IgD-negative memory B cell (primary cell): Measurements from ENCODE around the gene PPP1R15B. TPM values are rescaled to one million over a fixed set of nuclear protein-coding genes. Genes with fewer than 3 reads are reported as not detected.
"Not testable (repeated sequence)": the region's sequence is repeated elsewhere in the genome, so short reads cannot be mapped to it uniquely, and the experiment has no call there.

ENCODE experiments used
- H3K27ac Mint-ChIP-seq, 3 donors: one replicate each; pipeline ENCODE4 v1.8.0; 2020 to 2022; ENCODE audit warnings: mild to moderate bottlenecking in 3 of 3, mixed read lengths in 3 of 3, moderate library complexity in 1 of 3
- H3K27me3 Mint-ChIP-seq: one replicate; pipeline ENCODE4 v1.8.0; 2021; ENCODE audit warnings: mixed read lengths
- H3K36me3 Mint-ChIP-seq: one replicate; pipeline ENCODE4 v1.8.0; 2020; ENCODE audit warnings: mild to moderate bottlenecking, mixed read lengths
- H3K4me1 Mint-ChIP-seq, 3 donors: one replicate each; pipeline ENCODE4 v1.8.0; 2020 to 2022; ENCODE audit warnings: mixed read lengths in 3 of 3, mild to moderate bottlenecking in 1 of 3
- H3K4me3 Mint-ChIP-seq, 4 donors: one replicate each; pipeline ENCODE4 v1.8.0; 2020 to 2022; ENCODE audit warnings: mild to moderate bottlenecking in 4 of 4, mixed read lengths in 4 of 4, moderate library complexity in 3 of 4
- H3K9me3 Mint-ChIP-seq, 3 donors: one replicate each; pipeline ENCODE4 v1.8.0; 2020 to 2021; ENCODE audit warnings: mixed read lengths in 3 of 3, mild to moderate bottlenecking in 1 of 3
- polyA plus RNA-seq: library from polyadenylated mRNA; unstranded; fragments of 300-500 nt; fragmentation: Illumina TruSeq; gene quantifications from one replicate; pipeline ENCODE4 v1.2.3, GENCODE V29; 2021

The PPP1R15B gene
- polyA plus RNA-seq, 1 donor from 2014 or later: 24.4 TPM

- Mint-ChIP-seq H3K27ac (peak overlapping the region in 2 of 3 donors; percentile 72 to 88), H3K9me3 (no peaks in the 10 kb centered on the region), H3K36me3 (peaks cover 6% of the 10 kb centered on the region), H3K27me3 (no peaks in the 10 kb centered on the region), H3K4me3 (peak overlapping the region in 1 of 4 donors; percentile 28), H3K4me1 (no peaks in the 10 kb centered on the region)
These were observed 26.4 kb upstream of the PPP1R15B start for GRCh38 chr1:204437796-204438570.

- Mint-ChIP-seq H3K36me3 (peaks cover 7% of the 10 kb centered on the region), H3K27me3 (no peaks in the 10 kb centered on the region), H3K4me3 (no peak overlapping the region), H3K27ac (peak overlapping the region in 1 of 3 donors; percentile 10), H3K4me1 (peaks cover 3 to 7% (median 6%) of the 10 kb centered on the region in 3 donors), H3K9me3 (no peaks in the 10 kb centered on the region)
These were observed 24.3 kb upstream of the PPP1R15B start for GRCh38 chr1:204435872-204436271.

DNA sequence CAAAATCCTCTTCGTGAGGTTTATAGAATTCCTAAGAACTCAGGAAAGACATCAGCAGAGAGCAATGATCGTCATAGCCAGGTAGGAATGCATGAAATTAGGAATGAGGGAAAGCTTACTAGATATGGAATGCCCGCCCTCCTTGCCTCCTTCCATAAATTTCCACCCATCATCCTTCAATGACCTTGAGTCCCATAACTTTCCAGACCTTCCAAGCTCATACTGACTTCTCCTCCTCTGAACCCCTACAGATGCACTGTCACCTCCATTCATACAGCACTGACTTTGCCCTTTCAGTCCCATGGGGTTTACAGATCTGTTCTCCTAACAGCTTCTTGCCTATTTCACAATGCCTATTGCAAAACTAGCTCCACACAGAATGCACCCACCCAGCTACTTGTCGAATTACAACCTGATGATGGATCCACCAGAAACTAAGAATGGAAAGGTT, 23.8 kb upstream of the PPP1R15B start:
- no peak overlapping the region for H3K4me3 Mint-ChIP-seq
- H3K9me3 Mint-ChIP-seq: no peaks in the 10 kb centered on the region
- peaks cover 7% of the 10 kb centered on the region for H3K36me3 Mint-ChIP-seq
- H3K27me3 Mint-ChIP-seq: no peaks in the 10 kb centered on the region
- peaks cover 3 to 7% (median 6%) of the 10 kb centered on the region in 3 donors for H3K4me1 Mint-ChIP-seq
- H3K27ac Mint-ChIP-seq: peak overlapping the region in 1 of 3 donors; percentile 25

DNA sequence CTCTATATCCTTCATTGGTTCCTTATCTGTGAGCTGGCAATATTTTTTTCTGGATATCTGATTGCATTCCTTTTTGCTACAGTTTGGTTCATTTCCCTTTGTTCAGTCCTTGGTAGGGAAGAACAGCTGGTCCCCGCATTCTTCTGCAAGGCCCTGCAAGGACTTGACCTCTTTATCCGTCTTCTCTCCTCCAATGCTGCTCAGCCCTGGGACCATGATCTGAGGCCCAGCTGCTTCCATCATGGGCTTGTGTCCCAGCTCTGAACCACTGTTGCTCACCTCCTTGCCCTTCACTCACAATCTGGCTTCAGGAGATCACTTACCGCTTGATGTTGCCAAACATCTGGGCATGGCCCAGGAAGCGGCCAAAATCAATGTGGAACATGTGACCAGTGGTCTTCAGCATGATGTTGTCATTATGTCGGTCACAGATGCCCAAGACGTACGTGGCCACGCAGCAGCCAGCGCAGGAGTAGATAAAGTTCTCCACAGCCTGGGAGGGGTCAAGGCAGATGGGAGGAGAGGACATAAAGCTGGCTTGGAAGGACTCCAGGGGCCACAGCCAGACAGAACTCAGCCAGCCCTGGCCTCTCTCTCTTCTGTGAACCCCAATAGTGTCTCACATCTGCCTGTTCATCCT, 22.6 kb upstream of the PPP1R15B start:
- peaks cover 3 to 7% (median 6%) of the 10 kb centered on the region in 3 donors for H3K4me1 Mint-ChIP-seq
- no peaks in the 10 kb centered on the region for H3K9me3 Mint-ChIP-seq
- H3K36me3 Mint-ChIP-seq: peaks cover 7% of the 10 kb centered on the region
- no peak overlapping the region for H3K4me3 Mint-ChIP-seq
- H3K27me3 Mint-ChIP-seq: no peaks in the 10 kb centered on the region
- no peak overlapping the region for H3K27ac Mint-ChIP-seq

DNA sequence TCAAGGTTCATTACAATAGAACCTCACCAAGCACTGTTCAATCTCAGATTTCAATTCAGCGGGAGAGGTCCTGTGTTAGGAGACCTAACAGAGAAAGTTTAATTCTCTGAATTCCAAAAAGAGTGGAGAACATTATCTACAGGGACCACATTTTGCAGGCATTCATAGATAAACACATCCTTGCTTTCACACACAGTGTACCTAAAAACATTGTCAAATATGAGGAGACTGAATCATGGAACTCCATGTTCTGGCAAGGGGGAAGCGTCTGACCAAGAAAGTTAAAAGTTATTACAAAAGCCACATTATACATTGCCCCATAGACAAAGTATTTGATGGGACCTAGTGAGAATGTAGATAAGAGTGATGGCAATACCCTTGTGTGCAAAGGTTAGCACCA, 21.1 kb upstream of the PPP1R15B start:
- Mint-ChIP-seq H3K27me3 (no peaks in the 10 kb centered on the region), H3K9me3 (no peaks in the 10 kb centered on the region), H3K36me3 (peaks cover 6% of the 10 kb centered on the region), H3K4me1 (peaks cover 3 to 7% (median 6%) of the 10 kb centered on the region in 3 donors), H3K27ac (peak overlapping the region in 1 of 3 donors; percentile 12), H3K4me3 (no peak overlapping the region)

DNA sequence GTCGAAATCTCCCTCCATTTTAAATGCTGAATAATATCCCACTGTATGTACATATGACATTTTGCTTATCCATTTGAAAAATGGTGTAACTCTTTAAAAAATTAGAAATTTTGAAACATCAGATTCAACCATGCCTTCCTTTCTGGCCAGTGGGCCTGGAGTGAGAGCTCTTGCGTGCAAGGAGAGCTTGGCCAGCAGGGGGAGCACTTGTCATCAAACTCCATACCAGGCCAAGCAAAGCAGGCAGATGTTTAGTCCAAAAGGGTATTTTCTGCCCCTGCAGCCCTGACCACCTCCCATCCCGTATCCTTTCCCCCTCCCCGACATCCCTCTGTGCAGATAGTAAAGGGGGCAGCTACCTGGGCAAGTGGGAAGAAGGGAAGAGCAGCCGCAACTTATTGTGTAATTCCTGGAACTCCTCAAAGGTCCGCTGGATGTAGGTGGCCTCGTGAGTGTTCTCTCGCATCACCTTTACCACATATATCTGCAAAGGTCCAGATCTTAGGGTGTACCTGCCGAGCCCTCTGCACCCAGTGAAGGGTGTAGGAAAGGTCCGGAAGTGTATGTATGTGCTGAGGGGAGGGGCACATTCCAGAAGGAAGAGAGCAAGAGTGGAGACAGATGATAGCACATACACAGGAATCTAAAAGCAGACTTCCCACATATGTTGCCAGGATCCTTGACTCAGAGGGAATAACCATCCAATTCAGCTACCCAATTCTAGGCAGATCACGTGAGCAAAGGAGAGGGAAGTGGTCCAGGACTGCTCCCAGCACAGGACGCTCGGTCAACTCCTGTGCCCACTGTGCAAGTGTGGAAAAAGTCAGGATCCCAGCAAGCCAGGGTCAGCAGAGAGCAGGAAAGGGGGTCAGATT, 19.9 kb upstream of the PPP1R15B start:
- no peaks in the 10 kb centered on the region for H3K27me3 Mint-ChIP-seq
- no peak overlapping the region for H3K4me3 Mint-ChIP-seq
- H3K36me3 Mint-ChIP-seq: peaks cover 8% of the 10 kb centered on the region
- peak overlapping the region in 2 of 3 donors; percentile 8 to 41 for H3K27ac Mint-ChIP-seq
- H3K9me3 Mint-ChIP-seq: no peaks in the 10 kb centered on the region
- peaks cover 3 to 7% (median 6%) of the 10 kb centered on the region in 3 donors for H3K4me1 Mint-ChIP-seq

DNA sequence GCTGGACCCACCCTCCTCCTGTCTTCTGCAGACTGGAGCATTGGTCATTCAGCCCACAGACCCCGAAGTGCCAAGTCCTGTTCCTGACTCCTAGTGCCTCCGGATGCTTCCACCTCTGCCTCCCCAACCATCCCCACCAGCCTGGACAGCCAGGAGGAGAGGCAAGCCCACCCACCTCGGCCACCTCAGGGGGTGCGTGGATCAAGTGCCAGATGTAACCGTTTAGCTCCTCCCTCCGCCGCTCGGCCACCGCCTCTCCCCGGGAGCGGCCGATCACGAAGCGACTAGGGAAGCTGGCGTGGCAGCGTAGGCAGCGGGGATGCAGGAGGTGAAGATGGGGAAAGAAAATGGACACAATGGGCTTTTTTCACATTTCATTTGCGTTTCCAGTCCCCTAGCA, 18.1 kb upstream of the PPP1R15B start:
- Mint-ChIP-seq H3K27me3 (no peaks in the 10 kb centered on the region), H3K4me3 (no peak overlapping the region), H3K36me3 (peaks cover 10% of the 10 kb centered on the region), H3K27ac (no peak overlapping the region), H3K9me3 (no peaks in the 10 kb centered on the region), H3K4me1 (peaks cover 3 to 9% (median 6%) of the 10 kb centered on the region in 3 donors)

DNA sequence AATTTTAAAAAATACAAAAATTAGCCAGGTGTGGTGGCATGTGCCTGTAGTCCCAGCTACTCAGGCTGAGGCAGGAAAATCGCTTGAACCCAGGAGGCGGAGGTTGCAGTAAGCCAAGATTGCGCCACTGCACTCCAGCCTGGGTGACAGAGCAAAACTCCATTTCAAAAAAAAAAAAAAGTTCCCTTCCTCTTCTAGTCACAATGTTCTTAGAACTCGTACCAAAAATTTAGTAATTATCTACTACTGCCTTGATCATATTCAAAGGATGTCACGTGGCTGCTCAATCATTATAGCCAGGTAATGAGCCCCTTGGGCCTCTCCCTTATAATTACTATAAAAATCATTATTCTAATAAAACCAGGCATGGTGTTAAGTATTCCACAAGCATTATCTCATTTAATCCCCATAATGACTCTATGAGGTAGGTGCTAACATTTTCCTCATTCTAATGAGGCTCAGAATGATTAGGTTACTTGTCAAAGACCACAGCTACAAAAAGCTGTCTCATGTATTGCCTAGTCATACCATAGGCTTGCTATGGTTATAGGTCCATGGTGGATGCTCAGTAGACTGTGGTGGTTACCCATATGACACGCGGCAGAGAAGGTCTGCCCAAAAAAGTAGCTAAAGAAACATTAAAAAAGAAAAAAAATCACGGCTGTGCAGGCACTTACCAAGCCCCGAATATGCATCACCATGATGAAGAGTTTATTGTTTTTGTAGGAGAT, 15.5 kb upstream of the PPP1R15B start:
- no peaks in the 10 kb centered on the region for H3K9me3 Mint-ChIP-seq
- peaks cover 3 to 9% (median 6%) of the 10 kb centered on the region in 3 donors for H3K4me1 Mint-ChIP-seq
- H3K27me3 Mint-ChIP-seq: no peaks in the 10 kb centered on the region
- peaks cover 8% of the 10 kb centered on the region for H3K36me3 Mint-ChIP-seq
- H3K27ac Mint-ChIP-seq: no peak overlapping the region
- no peak overlapping the region for H3K4me3 Mint-ChIP-seq

DNA sequence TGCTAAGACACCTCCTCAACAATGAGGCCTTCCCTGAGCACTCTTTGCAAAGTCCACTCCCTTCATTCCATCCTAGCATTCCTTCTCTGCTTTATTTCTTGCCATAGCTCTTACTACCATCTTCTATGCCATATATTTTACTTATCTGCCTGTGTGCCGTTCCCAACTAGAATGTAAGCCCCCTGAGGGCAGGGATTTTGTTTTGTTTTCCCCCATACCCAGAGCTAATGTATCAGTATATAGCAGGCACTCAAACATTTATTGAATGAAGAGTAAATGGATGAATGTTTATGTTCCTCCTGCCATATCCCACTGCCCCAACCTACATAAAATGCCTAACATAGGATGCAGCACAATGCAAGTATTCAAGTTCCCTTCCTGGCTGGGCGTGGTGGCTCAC, 14.9 kb upstream of the PPP1R15B start:
- Mint-ChIP-seq H3K4me3 (no peak overlapping the region), H3K4me1 (peaks cover 3 to 5% (median 5%) of the 10 kb centered on the region in 3 donors), H3K36me3 (peaks cover 8% of the 10 kb centered on the region), H3K27ac (peak overlapping the region in 1 of 3 donors; percentile 20), H3K9me3 (no peaks in the 10 kb centered on the region), H3K27me3 (no peaks in the 10 kb centered on the region)

DNA sequence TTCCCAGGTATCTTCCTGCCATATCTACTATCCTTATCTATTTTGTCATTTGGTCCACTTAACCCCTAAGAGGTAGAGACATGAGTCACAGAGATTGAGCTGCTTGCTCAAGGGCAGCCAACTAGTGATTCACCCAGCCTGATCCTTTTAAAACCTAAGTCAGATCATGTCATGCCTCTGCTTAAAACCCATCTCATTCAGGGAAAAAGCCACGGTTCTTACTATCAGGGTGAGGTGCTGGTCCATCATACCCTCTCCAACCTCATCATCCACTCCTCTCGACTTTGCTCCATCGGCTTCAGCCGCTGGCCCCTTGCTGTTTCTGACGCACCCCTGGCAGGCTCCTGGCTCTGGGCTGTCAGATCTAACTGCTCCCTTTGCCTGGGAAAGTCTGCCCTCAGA, 14.4 kb upstream of the PPP1R15B start:
- Mint-ChIP-seq H3K4me3 (no peak overlapping the region), H3K36me3 (peaks cover 4% of the 10 kb centered on the region), H3K9me3 (no peaks in the 10 kb centered on the region), H3K27ac (peak overlapping the region in 1 of 3 donors; percentile 20), H3K27me3 (no peaks in the 10 kb centered on the region), H3K4me1 (peaks cover under 1 to 2% (median 2%) of the 10 kb centered on the region in 3 donors)

GRCh38 chr1:204424621-204425020, 13.0 kb upstream of the PPP1R15B start:
- peaks cover 5 to 6% (median 6%) of the 10 kb centered on the region in 3 donors for H3K4me1 Mint-ChIP-seq
- peaks cover 7% of the 10 kb centered on the region for H3K36me3 Mint-ChIP-seq
- H3K4me3 Mint-ChIP-seq: no peak overlapping the region
- H3K9me3 Mint-ChIP-seq: no peaks in the 10 kb centered on the region
- no peak overlapping the region for H3K27ac Mint-ChIP-seq
- H3K27me3 Mint-ChIP-seq: no peaks in the 10 kb centered on the region

- H3K4me1 Mint-ChIP-seq: peaks cover 23 to 26% (median 23%) of the 10 kb centered on the region in 3 donors
- not testable (repeated sequence) for H3K36me3 Mint-ChIP-seq, H3K4me3 Mint-ChIP-seq, H3K9me3 Mint-ChIP-seq, H3K27ac Mint-ChIP-seq, H3K27me3 Mint-ChIP-seq
These were observed 10.6 kb upstream of the PPP1R15B start for GRCh38 chr1:204422061-204422705.

DNA sequence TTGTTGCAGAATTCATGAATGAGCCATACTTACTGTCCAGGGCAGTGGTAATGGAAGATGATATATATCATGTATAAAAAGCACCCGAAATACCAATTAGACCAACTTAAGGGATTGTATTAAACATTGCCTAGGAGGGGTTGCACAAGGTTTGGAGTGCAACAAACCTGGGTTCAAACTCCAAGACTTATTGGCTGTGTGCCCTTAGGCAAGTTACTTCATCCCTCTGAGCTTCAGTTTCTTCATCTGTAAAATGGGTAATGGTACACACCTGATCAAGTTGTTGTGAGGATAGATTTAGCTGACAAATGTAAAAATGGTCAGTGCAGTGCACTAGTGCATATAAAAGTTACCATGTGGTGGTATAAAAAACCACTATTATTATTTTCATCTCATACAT, 9.8 kb upstream of the PPP1R15B start:
- Mint-ChIP-seq H3K36me3 (peaks cover 4% of the 10 kb centered on the region), H3K27ac (peak overlapping the region in 2 of 3 donors; percentile 23 to 41), H3K27me3 (no peaks in the 10 kb centered on the region), H3K4me1 (peaks cover 22 to 26% (median 23%) of the 10 kb centered on the region in 3 donors), H3K4me3 (no peak overlapping the region), H3K9me3 (no peaks in the 10 kb centered on the region)
